ENCODE measurements around the gene TBC1D3I.
"Not testable (repeated sequence)": the region's sequence is repeated elsewhere in the genome, so short reads cannot be mapped to it uniquely, and the experiment has no call there.

Gene TBC1D3I

GRCh38 chr17:36214918-36215317, 49.5 kb downstream of the TBC1D3I start:
- TF ChIP-seq CTCF (IDR thresholded peaks at IDR 0.05; ENCODE audit: low read depth, low read length, missing control alignments) = no peak
- no peak overlapping the region for H3K4me3 ChIP-seq (ENCODE audit: low read depth, low read length)
- no peak for DNase-seq (ENCODE audit: low read depth)
- in situ Hi-C loops (cut with HindIII; ENCODE audit: low sequenced_read_pairs) = loop anchor here (25.0 kb wide), 2 partner anchors 103 to 272 kb away; partner anchors contain the start of genes CCL4 and ZNHIT3

GRCh38 chr17:36213695-36214094, 50.7 kb downstream of the TBC1D3I start:
- TF ChIP-seq CTCF (IDR thresholded peaks at IDR 0.05; ENCODE audit: low read depth, low read length, missing control alignments) = no peak
- no peak overlapping the region for H3K4me3 ChIP-seq (ENCODE audit: low read depth, low read length)
- DNase-seq (ENCODE audit: low read depth) = no peak
- in situ Hi-C loops (cut with HindIII; ENCODE audit: low sequenced_read_pairs) = loop anchor here (25.0 kb wide), 2 partner anchors 101 to 274 kb away; partner anchors contain the start of genes CCL4 and ZNHIT3

- no peak for DNase-seq (ENCODE audit: low read depth)
- in situ Hi-C loops (cut with HindIII; ENCODE audit: low sequenced_read_pairs) = loop anchor here (25.0 kb wide), 2 partner anchors 101 to 274 kb away; partner anchors contain the start of genes CCL4 and ZNHIT3
- no peak for TF ChIP-seq CTCF (IDR thresholded peaks at IDR 0.05; ENCODE audit: low read depth, low read length, missing control alignments)
- no peak overlapping the region for H3K4me3 ChIP-seq (ENCODE audit: low read depth, low read length)
Observed at GRCh38 chr17:36212966-36213365, 51.4 kb downstream of the TBC1D3I start.

- in situ Hi-C loops (cut with HindIII; ENCODE audit: low sequenced_read_pairs) = loop anchor here (25.0 kb wide), 2 partner anchors 100 to 275 kb away; partner anchors contain the start of genes CCL4 and ZNHIT3
- no peak for TF ChIP-seq CTCF (IDR thresholded peaks at IDR 0.05; ENCODE audit: low read depth, low read length, missing control alignments)
- no peak for DNase-seq (ENCODE audit: low read depth)
- H3K4me3 ChIP-seq (ENCODE audit: low read depth, low read length) = no peak overlapping the region
Observed at GRCh38 chr17:36212272-36212605, 52.1 kb downstream of the TBC1D3I start.

GRCh38 chr17:36211484-36212271, 52.7 kb downstream of the TBC1D3I start:
- in situ Hi-C loops (cut with HindIII; ENCODE audit: low sequenced_read_pairs) = loop anchor here (25.0 kb wide), 2 partner anchors 99 to 276 kb away; partner anchors contain the start of genes CCL4 and ZNHIT3
- not testable (repeated sequence) for DNase-seq (ENCODE audit: low read depth); H3K4me3 ChIP-seq (ENCODE audit: low read depth, low read length)

GRCh38 chr17:36210439-36211211, 53.7 kb downstream of the TBC1D3I start, which contains the start of gene CCL4L2:
Gene CCL4L2 (plus strand): TSS chr17:36211063.
- not testable (repeated sequence) for H3K4me3 ChIP-seq (ENCODE audit: low read depth, low read length); DNase-seq (ENCODE audit: low read depth)
- in situ Hi-C loops (cut with HindIII; ENCODE audit: low sequenced_read_pairs) = loop anchor here (25.0 kb wide), 2 partner anchors 98 to 277 kb away; partner anchors contain the start of genes CCL4 and ZNHIT3

- DNase-seq (ENCODE audit: low read depth) = no peak
- no peak for TF ChIP-seq CTCF (IDR thresholded peaks at IDR 0.05; ENCODE audit: low read depth, low read length, missing control alignments)
- in situ Hi-C loops (cut with HindIII; ENCODE audit: low sequenced_read_pairs) = loop anchor here (25.0 kb wide), 2 partner anchors 97 to 278 kb away; partner anchors contain the start of genes CCL4 and ZNHIT3
- no peak overlapping the region for H3K4me3 ChIP-seq (ENCODE audit: low read depth, low read length)
Observed at GRCh38 chr17:36209575-36209974, 54.8 kb downstream of the TBC1D3I start.

- H3K4me3 ChIP-seq (ENCODE audit: low read depth, low read length); DNase-seq (ENCODE audit: low read depth): not testable (repeated sequence)
- in situ Hi-C loops (cut with HindIII; ENCODE audit: low sequenced_read_pairs) = loop anchor here (25.0 kb wide), 2 partner anchors 95 to 280 kb away; partner anchors contain the start of genes CCL4 and ZNHIT3
Observed at GRCh38 chr17:36207383-36207782, 57.0 kb downstream of the TBC1D3I start.

- DNase-seq (ENCODE audit: low read depth); H3K4me3 ChIP-seq (ENCODE audit: low read depth, low read length): not testable (repeated sequence)
- in situ Hi-C loops (cut with HindIII; ENCODE audit: low sequenced_read_pairs) = loop anchor here (25.0 kb wide), 2 partner anchors 94 to 281 kb away; partner anchors contain the start of genes CCL4 and ZNHIT3
Observed at GRCh38 chr17:36206486-36206821, 57.9 kb downstream of the TBC1D3I start.

Data from astrocyte of the cerebellum (primary cell).